AG09319 (cell line): ENCODE results near the gene TMEM18.
"Not testable (repeated sequence)": the region's sequence is repeated elsewhere in the genome, so short reads cannot be mapped to it uniquely, and the experiment has no call there.

Experiments
- DNase-seq: peaks from one replicate; pipeline ENCODE4 v3.0.0-alpha.2; 2010; ENCODE audit warnings: low read depth; ENCODE audit errors: extremely low read depth
- TF ChIP-seq, protein P1 (sequence below): IDR thresholded peaks from 2 replicates; pipeline ENCODE4 v1.5.1; 2011; ENCODE audit warnings: low read depth, mild to moderate bottlenecking, inconsistent platforms, low read length, moderate library complexity

Gene TMEM18

DNA sequence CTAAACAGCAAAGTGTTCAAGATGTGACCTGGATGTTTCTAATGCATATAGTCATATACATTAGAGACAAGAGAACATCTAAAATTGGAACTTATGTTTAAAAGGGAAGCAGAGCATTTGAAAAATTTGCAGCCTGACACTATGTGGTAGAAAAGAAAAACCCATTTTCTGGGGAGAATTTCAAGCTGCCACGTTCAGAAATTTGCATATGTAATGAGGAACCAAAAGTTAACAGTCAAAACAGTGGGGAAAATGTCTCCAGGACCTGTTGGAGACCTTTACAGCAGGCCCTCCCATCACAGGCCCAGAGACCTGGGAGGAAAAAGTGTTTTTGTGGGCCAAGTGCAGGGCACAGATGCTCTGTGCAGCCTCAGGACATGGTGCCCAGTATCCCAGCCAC lies 8.2 kb upstream of the TMEM18 start:
- no peak for DNase-seq
- TF ChIP-seq, protein P1, sequence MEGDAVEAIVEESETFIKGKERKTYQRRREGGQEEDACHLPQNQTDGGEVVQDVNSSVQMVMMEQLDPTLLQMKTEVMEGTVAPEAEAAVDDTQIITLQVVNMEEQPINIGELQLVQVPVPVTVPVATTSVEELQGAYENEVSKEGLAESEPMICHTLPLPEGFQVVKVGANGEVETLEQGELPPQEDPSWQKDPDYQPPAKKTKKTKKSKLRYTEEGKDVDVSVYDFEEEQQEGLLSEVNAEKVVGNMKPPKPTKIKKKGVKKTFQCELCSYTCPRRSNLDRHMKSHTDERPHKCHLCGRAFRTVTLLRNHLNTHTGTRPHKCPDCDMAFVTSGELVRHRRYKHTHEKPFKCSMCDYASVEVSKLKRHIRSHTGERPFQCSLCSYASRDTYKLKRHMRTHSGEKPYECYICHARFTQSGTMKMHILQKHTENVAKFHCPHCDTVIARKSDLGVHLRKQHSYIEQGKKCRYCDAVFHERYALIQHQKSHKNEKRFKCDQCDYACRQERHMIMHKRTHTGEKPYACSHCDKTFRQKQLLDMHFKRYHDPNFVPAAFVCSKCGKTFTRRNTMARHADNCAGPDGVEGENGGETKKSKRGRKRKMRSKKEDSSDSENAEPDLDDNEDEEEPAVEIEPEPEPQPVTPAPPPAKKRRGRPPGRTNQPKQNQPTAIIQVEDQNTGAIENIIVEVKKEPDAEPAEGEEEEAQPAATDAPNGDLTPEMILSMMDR, result no peak

DNA sequence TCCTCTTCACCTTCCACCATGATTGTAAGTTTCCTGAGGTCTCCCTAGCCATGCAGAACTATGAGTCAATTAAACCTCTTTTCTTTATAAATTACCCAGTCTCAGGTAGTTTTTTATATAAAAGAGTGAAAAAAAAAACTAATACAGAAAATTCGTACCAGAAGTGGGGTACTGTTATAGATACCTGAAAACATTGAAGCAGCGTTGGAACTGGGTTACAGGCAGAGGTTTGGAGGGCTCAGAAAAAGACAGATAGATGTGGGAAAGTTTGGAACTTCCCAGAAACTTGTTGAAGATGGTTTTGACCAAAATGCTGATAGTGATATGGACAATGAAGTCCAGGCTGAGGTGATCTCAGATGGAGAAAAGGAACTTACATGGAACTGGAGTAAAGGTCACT lies 7.7 kb upstream of the TMEM18 start:
- DNase-seq, result not testable (repeated sequence)

DNA sequence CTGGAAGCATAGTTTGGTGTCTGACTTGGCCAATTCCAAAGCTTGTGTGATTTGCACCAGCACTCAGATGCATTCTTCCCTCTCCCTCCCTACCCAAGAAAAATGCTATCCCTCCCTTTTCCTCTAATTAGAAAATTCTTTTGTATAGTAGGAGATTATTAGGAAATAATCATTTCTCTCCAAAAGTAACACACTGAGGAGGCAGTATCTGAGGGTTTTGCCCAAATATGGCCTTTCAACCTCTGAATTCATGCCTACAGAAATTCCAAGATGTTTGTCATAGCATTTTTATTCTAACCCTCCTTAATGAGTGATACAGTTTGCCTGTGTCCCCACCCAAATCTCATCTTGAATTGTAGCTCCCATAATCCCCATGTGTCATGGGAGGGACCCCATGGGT lies 5.0 kb upstream of the TMEM18 start:
- TF ChIP-seq, protein P1, result no peak
- no peak for DNase-seq

DNA sequence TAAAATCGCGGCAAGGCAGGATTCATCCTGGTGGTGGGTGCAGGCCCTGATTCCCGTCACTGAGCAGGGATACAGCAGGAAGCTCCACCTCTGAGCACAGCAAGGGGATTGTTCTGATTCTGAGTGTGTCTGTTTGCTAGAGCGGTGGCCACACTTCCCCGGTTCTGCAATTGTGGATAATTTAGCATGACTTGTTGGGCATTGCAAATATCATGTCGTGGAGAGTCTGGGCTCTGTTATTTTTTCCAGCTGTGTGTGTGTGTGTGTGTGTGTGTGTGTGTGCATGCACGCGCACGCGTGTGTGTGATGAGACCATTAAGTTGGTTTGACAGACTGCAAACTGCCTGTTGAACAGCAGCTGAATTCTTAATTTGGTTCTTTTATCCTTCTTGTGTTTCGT lies 4.1 kb upstream of the TMEM18 start:
- no peak for DNase-seq
- TF ChIP-seq, protein P1, result no peak

DNA sequence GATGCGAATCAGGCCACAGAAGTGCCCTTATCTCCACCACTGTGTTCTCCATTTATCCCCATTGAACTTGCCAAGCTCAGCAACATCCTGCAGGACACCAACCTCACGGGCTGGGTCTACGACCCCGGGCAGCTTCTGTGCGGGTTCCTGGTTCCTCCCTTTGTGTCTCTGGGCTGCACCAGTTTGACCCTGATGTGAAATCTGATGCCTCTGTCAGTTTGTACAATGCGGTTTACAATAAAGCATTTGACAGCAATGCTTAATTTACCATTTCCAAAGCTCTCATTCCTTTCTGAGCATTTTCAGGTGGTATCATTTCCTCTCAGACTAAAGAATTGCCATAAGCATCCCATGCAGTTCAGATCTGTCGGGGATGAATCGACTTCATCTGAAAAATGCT lies 3.3 kb upstream of the TMEM18 start:
- TF ChIP-seq, protein P1, result no peak
- DNase-seq, result no peak

DNA sequence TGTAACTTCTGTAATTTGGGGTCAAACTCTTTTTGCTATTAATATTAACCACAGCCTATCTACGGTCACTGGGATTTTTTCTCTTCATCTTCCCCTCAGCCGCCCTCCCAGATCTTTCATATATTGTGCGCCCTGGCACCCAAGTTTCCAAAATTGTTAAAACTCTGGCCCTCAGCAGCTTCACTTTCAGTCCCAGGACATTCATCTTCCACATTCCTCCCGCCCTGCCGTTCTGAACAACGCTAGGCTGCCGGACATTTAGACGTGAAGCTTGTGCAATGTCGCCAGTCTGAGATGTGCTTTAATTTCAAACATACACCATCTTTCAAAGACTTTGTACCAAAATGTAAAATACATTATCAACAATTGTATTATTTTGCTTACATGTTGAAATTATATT lies 1.8 kb upstream of the TMEM18 start:
- no peak for DNase-seq
- TF ChIP-seq, protein P1, result no peak

DNA sequence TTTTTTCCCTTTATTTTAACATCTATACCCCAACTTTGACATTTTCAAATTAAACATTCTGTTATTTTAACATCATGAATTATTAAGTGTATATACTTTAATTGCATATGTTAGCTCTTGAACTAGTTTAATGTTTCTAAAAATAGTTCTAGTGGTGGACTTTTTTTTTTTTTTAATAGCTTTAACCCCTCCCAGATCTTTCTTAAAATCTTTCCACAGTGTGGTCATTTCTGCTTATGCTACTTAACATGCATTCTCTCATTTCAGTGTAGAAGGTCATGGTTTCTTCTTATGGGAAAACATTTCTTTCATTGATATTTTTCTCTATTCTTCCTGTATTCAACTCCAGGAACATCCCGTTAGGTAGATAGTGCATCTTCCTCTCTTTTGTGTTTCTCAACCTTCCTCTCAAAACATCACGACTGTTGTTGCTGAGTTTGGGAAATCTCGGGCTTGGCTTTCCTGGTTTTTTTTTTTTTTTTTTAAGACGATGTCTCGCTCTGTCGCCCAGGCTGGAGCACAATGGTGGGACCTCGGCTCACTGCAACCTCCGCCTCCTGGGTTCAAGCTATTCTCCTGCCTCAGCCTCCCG lies 849 bp upstream of the TMEM18 start:
- TF ChIP-seq, protein P1, result no peak
- no peak for DNase-seq

DNA sequence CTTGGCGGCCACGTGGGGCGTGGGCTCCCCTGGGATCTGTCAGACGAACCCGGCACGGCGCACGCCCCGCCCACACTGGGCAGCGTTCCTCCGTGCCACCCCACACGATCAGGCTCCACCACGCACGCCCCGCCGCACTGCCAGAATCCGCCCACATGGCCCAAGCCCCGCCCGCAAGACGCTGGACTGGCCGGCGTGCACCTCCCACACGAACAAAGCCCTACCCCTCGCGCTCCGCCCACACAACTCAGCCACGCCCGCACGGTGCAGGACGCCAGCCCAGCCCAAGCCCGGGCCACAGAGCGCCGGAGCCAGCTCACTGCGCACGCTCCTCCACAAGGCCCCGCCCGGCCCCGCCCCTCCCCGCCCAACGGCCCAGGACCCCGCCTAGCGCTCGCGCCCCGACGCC lies 555 bp downstream of the TMEM18 start:
- DNase-seq, result peak; percentile 99
- TF ChIP-seq, protein P1, result no peak
